ENCODE data around the gene ARFRP1.

Gene ARFRP1

GRCh38 chr20:63690003-63690897 lies 17.5 kb downstream of the ARFRP1 start:
- DNase-seq: no peak

DNA sequence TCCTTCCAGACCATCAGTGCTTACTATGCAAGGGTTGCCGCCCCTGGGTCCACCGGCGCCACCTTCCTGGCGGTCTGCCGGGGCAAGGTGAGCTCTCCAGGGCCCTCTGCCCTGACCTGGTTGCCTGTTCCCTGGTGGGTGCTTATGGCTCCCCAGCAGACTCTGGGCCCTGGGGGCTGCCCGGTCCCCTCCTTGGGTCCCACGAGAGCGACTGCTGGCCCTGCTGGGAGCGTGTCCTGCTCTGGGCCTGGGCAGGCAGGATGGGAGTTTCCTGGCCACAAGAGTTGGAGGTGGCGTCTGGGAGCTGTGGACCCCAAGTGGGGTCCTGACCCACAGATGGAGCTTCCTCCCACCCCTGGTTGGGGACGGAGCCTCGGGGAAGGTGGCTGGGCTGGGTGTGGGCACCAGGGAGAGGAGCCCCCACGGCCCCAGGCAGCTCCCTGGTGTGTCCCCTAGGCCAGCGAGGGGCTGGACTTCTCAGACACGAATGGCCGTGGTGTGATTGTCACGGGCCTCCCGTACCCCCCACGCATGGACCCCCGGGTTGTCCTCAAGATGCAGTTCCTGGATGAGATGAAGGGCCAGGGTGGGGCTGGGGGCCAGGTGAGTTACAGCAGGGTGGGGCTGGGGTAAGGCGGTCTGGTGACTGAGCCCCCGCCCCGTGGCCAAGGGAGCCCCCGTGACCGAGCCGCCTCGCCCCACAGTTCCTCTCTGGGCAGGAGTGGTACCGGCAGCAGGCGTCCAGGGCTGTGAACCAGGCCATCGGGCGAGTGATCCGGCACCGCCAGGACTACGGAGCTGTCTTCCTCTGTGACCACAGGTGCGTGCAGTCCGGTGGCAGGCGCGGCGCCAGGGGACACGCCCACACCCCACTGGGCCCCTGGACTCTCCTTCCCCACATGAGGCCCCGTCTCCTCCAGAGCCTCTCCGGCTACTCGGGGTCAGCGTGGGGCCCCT lies 18.5 kb downstream of the ARFRP1 start:
- no peak for DNase-seq

DNA sequence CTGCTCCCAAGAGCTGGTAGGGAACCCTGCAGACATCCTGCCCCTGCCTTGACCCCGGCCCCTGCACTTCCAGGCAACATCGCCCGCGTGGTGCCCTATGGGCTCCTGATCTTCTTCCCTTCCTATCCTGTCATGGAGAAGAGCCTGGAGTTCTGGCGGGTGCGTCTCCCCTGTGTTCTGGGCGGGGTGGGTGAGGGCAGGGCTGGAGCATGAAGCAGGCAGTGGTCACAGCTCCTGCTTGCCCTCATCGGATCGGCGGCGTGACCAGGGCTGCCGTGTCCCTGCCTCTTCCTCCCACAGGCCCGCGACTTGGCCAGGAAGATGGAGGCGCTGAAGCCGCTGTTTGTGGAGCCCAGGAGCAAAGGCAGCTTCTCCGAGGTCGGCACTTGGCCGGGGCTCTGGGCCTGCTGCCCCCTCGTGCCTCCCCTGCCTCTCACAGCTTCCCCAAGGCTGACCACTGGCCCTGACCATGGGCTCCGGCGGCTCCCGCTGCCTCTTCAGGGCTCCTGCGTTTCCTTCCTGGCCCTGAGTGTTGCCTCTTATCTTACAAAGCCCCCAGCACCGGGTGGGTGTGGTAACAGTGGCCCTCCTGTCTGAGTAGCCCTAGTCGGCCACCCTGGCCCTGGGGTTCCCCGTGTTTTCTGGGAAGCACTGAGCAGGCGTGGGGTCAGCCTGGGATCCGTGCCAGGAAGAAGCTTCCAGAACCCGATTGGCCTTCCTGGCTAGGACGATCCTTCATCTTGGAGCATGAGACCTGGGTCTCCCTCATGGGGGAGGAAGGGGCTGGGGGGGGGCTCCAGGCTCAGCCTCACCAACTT lies 19.3 kb downstream of the ARFRP1 start:
- DNase-seq: no peak

DNA sequence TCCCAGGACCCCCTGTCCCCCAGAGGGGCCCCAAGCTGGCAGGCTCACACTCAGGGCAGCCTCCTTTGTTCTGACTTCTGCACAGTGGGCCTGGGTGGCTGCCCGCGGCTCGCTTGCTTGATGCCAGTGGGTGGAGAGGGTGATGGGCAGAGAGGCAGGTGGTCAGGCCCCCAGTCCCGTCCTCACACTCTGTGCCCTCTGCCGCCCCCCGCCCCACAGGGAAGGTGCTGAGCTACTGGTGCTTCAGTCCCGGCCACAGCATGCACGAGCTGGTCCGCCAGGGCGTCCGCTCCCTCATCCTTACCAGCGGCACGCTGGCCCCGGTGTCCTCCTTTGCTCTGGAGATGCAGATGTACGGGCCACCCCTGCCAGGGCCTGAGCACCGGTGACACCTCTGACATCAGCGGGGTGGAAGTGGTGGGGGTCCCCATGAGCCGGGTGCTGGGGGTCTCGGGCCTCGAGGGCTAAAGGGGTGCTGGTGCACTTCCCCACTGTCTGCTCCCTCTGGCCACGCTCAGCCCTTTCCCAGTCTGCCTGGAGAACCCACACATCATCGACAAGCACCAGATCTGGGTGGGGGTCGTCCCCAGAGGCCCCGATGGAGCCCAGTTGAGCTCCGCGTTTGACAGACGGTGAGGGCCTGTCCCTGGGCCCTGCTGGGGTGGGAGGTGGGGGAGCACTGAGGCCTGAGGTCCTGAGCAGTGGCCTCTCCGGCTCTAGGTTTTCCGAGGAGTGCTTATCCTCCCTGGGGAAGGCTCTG lies 20.2 kb downstream of the ARFRP1 start:
- DNase-seq: no peak

- no peak for DNase-seq
Measured at GRCh38 chr20:63686492-63687321, 21.1 kb downstream of the ARFRP1 start.

DNA sequence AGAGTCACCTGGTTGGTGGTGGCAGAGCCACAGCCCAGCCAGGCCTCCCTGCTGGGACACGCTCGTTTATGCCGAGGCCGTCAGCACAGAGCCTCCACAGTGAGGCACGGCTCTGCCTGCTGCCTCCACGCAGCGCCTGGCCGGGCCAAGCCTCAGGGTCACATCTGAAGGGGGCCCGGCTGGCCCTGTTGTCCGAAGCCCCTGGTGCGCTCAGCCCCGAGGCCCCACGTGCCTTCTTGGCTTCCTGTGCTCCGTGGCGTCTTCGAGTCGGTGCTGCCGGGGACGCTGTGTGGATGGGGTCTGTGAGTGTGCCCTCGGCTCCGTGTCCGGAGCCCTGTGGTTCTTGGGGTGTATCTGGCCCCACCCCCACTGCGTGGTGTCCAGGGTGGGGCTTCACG lies 21.7 kb downstream of the ARFRP1 start:
- no peak for DNase-seq

DNA sequence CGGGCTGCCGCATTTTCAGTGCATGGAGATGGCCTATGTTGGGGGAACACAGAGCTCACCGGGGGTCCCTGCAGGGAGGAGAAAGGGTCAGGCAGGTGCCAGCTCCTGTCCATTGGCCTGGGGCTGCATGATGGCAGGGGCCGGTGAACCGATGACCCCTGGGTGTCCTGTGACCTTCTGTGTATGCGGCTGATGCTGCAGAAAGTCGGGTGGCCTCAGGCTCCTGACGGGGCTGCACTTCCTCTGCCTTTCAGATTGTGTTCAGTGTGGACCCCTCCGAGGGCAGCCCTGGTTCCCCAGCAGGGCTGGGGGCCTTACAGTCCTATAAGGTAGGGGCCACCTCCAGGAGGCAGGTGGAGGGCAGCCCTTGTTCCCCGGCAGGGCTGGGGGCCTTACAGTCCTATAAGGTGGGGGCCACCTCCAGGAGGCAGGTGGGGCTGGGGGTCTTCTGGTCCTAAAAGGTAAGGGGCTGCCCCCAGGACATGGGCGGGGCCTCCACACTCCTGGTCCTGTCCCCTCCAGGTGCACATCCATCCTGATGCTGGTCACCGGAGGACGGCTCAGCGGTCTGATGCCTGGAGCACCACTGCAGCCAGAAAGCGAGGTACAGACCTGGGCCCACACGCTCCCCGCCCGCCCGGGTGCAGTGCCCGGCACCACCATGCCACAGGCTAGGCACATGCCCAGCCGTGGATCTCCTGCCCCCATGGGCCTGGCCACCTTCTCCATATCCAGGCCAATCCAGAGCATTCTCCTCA lies 22.3 kb downstream of the ARFRP1 start:
- no peak for DNase-seq

DNA sequence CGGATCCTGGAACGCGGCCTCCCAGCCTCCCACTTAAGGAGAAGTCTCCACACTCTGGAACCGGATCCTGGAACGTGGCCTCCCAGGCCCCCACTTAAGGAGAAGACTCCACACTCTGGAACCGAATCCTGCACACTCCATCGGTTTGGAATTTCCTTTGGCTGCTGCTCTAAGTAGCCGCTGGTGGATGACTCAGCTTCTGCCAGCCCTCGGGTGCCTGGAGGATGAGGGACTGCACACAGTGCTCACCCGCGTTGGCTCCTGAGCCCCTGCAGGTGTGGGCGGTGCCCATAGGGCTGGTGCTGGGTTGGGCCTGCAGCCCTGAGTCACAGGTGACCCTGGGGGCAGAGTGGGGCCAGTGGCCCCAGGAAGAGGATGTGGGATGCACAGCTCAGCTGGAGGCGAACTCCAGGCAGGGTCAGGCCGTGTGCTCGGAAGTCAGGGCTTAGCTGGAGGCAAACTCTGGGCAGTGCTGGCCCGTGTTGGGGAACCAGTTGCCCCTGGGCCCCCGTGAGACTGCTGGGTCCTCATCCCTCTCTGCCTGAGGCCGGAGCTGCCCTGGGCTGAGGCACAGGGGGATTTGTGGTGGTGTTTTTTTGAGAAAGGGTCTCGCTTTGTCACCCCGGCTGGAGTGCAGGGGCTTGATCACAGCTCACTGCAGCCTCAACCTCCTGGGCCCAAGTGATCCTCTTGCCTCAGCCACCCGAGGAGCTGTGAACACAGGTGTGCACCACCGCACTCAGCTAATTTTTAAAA lies 25.2 kb downstream of the ARFRP1 start:
- DNase-seq: no peak

- DNase-seq: no peak
Measured at GRCh38 chr20:63681609-63682142, 26.1 kb downstream of the ARFRP1 start.

GRCh38 chr20:63680857-63681608 lies 26.7 kb downstream of the ARFRP1 start:
- no peak for DNase-seq

- no peak for DNase-seq
Measured at GRCh38 chr20:63680427-63680826, 27.3 kb downstream of the ARFRP1 start.

DNA sequence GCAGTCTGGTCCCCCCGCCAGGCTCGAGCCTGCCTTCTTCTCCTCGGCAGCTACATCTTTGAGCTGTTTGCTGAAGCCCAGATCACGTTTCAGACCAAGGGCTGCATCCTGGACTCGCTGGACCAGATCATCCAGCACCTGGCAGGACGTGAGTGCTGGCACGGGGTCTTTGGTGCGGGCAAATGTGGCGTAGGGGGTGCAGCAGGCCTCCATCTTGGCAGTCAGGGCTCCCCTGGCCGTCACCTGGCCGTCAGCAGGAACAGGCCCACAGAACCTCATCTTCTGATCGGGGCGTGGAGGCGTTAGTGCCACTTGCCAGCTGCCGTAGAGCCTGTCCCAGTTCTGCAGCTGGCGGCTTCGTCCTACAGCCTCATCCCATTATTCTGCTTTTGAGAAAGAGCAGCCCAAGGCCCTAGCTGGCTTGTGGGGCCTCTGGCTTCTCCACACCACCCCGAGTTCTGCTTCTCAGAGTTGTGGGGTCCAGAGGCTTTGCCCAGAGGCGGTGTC lies 27.9 kb downstream of the ARFRP1 start:
- DNase-seq: no peak

DNA sequence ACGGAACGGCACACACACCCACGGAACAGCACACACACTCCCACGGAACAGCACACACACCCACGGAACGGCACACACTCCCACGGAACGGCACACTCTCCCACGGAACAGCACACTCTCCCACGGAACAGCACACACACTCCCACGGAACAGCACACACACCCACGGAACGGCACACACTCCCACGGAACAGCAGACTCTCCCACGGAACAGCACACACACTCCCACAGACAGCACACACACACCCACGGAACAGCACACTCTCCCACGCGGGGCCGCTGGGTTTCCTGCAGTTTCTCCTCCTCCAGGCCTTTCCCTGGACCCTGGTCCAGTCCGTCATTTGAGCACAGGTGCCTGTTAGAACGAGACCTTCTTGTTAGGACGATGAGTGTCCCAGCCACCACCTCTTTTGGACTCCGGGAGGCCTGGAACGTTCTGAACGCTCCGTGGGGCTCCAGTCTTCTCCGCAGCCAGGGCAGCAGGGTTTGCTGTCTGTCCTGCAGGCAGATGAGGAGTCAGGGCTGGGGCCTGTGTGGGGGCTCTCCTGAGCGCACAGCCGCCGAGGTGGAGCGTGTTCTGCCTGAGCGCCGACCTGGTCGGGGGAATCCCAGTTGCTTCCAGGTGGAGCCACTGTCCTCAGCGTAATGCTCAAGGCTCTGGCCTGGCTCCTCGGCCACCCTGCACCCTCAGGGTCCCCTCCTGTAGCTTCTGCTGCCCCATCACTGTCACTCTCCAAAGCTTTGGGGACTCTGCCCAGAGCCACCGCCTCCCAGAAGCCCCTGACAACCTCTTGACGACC lies 28.9 kb downstream of the ARFRP1 start:
- DNase-seq: no peak

DNA sequence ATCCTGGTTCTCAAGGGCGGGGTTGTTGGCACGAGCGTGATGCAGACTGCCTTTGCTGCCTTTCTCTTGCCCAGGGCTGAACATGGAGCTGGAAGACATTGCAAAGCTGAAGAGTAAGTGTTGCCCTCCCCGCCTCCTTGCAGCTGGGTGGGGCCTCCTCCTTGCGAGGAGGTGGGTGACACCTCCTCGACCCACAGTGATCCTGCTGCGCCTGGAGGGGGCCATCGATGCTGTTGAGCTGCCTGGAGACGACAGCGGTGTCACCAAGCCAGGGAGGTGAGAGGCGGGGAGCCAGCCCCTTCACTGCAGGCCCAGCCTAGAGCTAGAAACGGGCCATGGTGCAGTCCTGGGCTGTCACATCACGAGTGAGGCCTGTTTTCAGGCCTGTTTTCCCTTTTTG lies 29.7 kb downstream of the ARFRP1 start:
- DNase-seq: no peak

GRCh38 chr20:63675681-63676368 lies 32.0 kb downstream of the ARFRP1 start:
- no peak for DNase-seq

- DNase-seq: no peak
Measured at GRCh38 chr20:63673951-63674350, 33.8 kb downstream of the ARFRP1 start.

- DNase-seq: no peak
Measured at GRCh38 chr20:63672666-63673065, 35.1 kb downstream of the ARFRP1 start.
